ENCODE measurements around the gene TMC8.

- TF ChIP-seq CTCF (conservative IDR thresholded peaks at IDR 0.05; ENCODE audit: low read depth, low read length) (no peak), EZH2 (IDR thresholded peaks at IDR 0.05; ENCODE audit: borderline replicate concordance, low read depth, low read length, poor library complexity, severe bottlenecking) (no peak)
These were observed 34.4 kb downstream of the TMC8 start for GRCh38 chr17:78164748-78165607.
